Suppressor macrophage treated with lipopolysaccharide for 4 hours (primary cell): ENCODE data around the gene SNCAIP.

Experiments
- DNase-seq: peaks from one replicate; pipeline ENCODE4 v3.0.0-alpha.2; 2020

The SNCAIP gene

GRCh38 chr5:122401976-122402725, 90.1 kb downstream of the SNCAIP start:
- DNase-seq: no peak

- no peak for DNase-seq
These were observed 91.1 kb downstream of the SNCAIP start for GRCh38 chr5:122402955-122403685.

GRCh38 chr5:122404018-122404417, 92.0 kb downstream of the SNCAIP start:
- no peak for DNase-seq

- no peak for DNase-seq
These were observed 92.8 kb downstream of the SNCAIP start for GRCh38 chr5:122404653-122405362.

- no peak for DNase-seq
These were observed 93.7 kb downstream of the SNCAIP start for GRCh38 chr5:122405751-122406150.

GRCh38 chr5:122406181-122406580, 94.1 kb downstream of the SNCAIP start:
- DNase-seq: no peak

GRCh38 chr5:122408592-122409224, 96.7 kb downstream of the SNCAIP start:
- DNase-seq: no peak

- no peak for DNase-seq
These were observed 100.9 kb downstream of the SNCAIP start for GRCh38 chr5:122412966-122413365.

GRCh38 chr5:122413722-122414121, 101.7 kb downstream of the SNCAIP start:
- DNase-seq: no peak

GRCh38 chr5:122415030-122415800, 103.2 kb downstream of the SNCAIP start:
- DNase-seq: peak; percentile 17

- no peak for DNase-seq
These were observed 103.7 kb downstream of the SNCAIP start for GRCh38 chr5:122415801-122416120.

- DNase-seq: no peak
These were observed 107.3 kb downstream of the SNCAIP start for GRCh38 chr5:122419142-122419894.

GRCh38 chr5:122420091-122420490, 108.1 kb downstream of the SNCAIP start:
- no peak for DNase-seq

GRCh38 chr5:122420537-122421236, 108.7 kb downstream of the SNCAIP start:
- DNase-seq: no peak

GRCh38 chr5:122421374-122422079, 109.5 kb downstream of the SNCAIP start:
- DNase-seq: no peak

GRCh38 chr5:122423221-122423620, 111.2 kb downstream of the SNCAIP start:
- DNase-seq: no peak

GRCh38 chr5:122424132-122424531, 112.1 kb downstream of the SNCAIP start:
- DNase-seq: no peak

GRCh38 chr5:122426301-122426700, 114.3 kb downstream of the SNCAIP start:
- DNase-seq: no peak

GRCh38 chr5:122427621-122428020, 115.6 kb downstream of the SNCAIP start:
- DNase-seq: no peak

- DNase-seq: no peak
These were observed 117.7 kb downstream of the SNCAIP start for GRCh38 chr5:122429545-122430318.
